HG02884 (cell line): ENCODE results near the gene RSF1.

Experiments
- ATAC-seq: cut with Tn5 transposase; IDR thresholded peaks from one replicate; pipeline ENCODE4 v1.9.1; 2021; ENCODE audit warnings: mild to moderate bottlenecking, moderate library complexity; ENCODE audit not compliant: unreplicated experiment

Gene RSF1

DNA sequence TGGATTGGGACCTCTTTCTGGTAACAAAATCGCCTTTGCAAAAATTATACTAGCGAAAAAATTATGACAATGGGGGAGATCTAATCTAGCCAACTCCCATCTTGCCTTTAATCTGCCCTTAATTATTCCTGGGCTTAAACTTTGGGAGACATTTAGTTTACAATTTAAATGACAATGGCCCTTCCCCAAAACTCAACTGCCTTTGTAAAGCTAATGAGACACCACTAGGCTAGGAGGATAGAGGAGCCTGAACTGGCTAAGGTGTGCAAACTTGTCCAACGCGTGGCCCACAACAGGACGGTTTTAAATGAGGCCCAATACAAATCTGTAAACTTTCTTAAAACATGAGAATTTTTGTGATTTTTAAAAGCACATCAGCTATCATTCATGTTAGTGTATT is 67.3 kb downstream of the RSF1 start:
- ATAC-seq, result no peak

DNA sequence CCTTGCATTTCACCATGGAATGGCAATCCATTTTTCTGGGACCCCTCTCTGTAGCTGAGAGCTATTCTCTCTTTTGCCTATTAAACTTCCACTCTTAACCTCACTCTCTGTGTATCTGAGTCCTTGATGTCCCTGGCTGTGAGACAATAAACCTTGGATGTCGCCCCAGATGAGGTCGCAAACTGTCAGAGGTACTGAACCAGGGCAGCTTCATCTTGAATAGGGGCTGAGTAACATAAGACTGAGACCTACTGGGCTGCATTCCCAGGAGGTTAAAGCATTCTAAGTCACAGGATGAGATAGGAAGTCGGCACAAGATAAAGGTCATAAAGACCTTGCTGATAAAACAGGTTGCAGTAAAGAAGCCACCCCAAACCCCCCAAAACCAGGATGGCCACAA is 68.0 kb downstream of the RSF1 start:
- ATAC-seq, result no peak

DNA sequence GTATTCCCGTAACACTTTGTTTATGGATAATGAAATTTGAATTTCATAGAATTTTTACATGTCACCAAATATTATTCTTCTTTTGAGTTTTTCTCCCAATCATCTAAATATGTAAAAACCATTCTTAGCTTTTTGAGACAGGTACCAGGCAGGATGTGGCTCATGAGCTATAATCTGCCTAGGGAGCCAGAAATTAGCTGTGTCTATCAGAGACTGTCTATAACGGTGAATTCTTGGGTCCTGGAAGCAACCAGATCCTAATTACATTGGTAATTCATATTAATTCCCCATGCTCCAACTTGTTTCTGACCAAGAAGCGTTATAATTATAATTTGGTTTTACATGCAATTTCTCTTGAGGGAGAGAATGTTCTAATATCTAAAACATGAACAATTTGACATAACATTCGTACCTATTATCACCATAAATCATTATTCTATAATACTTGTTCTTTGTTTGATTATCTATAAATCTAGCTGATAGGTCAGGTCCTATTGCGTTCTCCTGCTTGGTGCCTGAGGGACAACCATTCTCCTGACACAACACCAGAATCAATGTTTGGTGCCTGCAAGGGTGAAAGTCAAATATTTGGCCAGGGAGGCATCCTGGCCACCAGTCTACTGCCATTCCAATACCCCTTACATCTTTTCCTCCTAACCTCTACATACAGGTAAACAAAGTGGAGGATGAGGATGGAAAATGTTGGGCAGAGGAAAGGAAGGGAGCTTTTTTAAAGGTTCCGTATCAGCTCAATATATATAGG is 69.9 kb downstream of the RSF1 start:
- ATAC-seq, result no peak

DNA sequence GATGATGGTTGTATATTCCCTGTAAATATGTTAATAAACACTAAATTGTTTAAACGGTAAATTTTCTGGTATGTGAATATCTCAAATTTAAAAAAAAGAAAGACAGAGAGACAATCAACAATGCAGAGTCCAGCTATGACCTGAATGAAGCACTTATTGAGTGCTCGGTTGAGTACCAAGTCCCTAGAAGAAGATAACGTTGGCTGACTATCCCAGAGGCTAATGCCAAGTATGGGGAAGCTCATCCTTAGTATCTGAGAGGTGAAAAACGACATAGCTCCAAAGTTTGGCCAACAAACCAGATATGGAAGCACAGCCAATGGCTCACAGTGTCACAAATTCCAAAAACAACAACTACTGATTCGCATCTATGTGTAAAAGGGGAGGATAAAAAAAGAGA is 71.3 kb downstream of the RSF1 start:
- ATAC-seq, result no peak

DNA sequence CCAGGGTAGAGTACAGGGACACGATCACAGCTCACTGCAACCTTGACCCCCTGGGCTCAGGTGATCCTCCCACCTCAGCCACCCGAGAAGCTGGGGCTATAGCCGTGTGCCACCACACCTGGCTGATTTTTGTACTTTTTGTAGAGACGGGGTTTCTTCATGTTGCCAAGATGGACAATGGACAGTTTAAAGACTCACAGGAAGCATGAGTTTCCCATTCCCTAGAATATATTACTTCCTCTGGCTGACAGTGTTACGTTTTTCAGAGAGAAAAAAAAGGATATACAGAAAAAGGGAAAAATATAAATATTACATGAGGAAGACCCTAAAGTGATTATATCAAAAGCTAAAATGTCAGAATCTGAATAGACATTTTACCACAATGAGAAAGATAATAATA is 72.3 kb downstream of the RSF1 start:
- ATAC-seq, result no peak

DNA sequence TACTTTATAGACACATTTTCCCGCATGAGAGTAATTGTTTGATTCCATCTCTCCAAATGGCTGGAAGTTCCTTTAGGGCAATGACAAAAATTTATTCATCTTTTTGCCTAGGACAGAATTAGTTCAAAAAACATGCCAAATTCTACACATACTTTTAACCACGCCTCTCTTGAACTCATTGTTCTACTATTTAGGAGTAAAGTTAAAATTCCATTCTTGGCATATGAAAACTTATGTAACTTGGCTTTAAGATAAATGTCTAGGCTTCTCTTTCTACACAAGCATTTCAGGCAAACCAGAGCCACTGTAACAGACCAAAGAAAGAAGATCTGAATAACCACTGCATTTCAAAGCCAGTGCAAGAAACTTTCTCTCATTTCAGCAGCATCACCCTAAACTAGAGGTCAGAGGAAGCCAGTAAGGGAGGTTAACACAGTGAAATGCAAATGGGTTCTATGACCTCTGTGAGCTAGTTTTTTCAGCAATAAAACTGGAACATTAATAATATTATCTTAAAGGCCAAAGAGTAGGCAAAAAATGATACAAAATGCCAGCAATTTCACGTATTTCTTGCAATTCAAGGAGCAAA is 73.0 kb downstream of the RSF1 start:
- ATAC-seq, result no peak

DNA sequence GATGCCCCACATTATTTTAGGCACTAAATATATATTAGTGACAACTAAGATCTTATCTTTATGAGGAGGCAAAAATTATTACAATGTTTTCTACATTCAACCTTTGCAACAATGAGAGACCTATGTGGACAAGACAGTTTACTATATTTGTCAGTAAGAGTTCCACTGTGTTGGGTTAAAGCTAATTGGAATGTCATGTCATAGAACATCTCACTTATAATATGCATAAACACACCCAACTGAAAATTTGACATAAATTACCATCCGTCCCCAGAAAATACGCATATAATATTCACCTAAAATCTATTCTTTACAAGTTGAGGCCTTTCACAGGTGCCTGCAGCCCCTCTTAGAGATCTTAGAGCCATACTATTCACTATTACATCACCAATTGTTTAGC is 84.0 kb downstream of the RSF1 start:
- ATAC-seq, result no peak

DNA sequence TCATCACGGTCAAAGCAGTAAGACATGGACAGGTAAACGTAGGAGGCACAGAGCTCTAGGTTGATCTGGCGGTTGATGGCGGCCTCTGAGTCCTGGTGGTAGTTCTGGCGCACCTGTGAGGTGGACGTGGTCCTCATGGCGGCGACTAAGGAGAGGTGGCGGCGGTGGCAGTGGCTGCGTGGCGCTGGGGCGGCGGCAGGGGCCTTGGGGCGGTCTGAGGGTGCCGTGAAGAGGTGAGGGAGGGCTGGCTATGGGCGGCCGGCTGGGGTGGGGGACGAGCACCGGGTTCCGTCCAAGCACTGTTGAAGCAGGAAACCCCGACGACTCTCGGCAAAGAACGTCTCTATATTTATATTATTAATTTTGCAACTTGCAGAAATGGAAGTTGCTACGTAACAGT is 85.6 kb downstream of the RSF1 start:
- no peak for ATAC-seq

DNA sequence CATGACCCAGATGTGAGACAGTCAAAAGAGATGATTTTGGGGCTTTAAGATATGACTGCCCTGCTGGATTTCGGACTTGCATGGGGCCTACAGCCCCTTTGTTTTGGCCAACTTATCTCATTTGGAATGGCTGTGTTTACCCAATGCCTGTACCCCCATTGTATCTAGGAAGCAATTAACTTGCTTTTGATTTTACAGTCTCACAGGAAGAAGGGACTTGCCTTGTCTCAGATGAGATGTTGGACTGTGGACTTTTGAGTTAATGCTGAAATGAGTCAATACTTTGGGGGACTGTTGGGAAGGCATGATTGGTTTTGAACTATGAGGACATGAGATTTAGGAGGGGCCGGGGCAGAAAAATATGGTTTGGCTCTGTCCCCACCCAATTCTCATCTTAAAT is 88.4 kb downstream of the RSF1 start:
- no peak for ATAC-seq

DNA sequence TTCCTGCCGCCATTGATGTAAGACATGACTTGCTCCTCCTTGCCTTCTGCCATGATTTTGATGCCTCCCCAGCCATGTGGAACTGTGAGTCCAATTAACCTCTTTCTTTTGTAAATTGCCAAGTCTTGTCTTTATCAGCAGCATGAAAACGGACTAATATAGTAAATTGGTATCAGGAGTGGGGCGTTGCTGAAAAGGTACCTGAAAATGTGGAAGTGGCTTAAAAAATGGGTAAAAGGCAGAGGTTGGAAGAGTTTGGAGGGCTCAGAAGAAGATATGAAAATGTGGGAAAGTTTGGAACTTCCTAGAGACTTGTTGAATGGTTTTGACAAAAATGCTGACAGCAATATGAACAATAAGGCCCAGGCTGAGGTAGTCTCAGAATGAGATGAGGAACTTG is 89.7 kb downstream of the RSF1 start:
- no peak for ATAC-seq

DNA sequence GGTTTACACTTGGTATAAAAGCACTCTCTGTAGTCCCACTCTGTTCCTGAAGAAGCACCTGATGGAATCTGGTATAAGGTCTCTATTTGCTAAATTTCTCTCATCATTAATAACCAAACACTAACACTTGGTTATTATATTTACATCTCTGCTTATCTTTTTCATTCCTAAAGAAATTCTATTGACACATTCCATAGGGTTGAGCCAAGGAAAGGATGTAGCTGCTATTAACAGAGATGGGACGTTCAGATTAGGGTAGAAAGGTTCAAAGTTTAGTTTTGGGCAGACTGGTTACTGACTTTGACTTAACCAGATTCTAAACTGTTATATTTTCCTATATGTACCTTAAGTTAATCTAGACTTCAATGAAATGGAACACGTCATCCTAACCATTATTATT is 91.5 kb downstream of the RSF1 start:
- no peak for ATAC-seq

DNA sequence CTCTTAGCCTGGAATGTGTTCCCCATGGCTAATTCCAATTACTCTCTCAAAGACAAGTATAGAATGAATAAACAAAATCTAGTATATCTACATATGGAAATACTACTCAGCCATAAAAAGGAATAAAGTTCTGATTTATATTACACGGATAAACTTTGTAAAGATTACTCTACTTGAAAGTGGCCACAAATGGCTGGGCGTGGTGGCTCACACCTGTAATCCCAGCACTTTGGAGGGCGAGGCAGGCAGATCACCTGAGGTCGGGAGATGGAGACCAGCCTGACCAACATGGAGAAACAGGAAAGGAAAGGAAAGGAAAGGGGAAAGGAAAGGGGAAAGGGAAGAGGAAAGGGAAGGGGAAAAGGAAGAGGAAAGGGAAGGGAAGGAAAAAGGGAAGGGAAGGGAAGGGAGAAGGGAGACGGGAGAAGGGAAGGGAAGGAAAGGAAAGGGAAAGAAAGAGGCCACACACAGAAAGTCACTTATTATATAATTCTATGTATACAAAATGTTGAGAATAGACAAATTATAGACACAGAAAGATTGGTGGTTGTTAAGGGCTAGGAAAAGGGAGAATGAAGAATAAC is 92.2 kb downstream of the RSF1 start:
- ATAC-seq, result no peak

DNA sequence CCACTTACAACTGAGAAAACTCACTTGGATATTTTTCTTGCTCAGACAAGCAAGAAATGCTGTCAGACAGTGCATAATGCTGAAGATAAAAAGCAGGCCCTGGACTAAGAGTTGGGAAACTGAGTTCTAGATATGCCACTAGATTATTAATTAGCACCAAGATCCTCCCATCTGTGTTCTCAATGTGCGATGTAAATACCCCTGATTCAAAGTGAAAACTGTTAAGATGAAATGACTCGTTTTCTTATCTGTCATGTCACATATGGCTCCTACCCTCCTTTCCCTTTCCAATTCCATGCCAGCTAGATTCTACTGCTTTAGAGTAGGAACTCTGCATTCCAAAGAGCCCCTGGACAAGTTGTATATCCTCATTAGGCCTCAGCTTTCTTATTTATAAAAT is 94.0 kb downstream of the RSF1 start:
- no peak for ATAC-seq

DNA sequence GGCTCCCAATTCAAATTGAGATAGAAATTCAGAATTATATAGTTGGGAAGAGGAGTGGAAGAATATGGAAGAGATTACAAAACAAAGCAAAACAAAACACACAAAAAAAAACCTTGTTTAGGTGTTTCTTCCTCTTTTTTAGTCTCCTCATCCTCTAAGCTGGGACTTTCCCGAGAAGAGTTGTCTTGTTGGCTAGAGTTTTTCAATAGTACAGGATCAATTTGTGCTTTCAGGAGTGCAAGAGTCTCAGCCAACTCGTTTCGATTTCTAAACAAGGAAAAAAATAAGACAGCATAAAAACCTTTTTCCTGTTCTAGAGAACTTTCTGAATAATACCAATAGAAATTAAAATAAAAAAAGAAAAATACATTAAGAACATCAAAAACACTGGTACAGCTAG is 95.1 kb downstream of the RSF1 start:
- ATAC-seq, result no peak

DNA sequence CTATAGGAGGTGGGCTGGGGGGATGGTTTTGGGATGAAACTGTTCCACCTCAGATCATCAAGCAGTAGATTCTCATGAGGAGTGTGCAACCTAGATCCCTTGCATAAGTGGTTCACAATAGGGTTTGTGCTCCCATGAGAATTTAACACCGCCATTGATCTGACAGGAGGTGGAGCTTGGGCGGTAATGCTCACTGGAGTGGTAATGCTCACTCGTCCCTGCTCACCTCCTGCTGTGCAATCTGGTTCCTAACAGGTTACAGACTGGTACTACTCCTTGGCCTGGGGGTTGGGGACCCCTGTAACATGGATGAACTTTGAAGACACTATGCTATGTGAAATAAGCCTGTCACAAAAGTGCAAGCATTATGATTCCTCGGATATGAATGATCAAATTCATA is 95.9 kb downstream of the RSF1 start:
- ATAC-seq, result no peak

DNA sequence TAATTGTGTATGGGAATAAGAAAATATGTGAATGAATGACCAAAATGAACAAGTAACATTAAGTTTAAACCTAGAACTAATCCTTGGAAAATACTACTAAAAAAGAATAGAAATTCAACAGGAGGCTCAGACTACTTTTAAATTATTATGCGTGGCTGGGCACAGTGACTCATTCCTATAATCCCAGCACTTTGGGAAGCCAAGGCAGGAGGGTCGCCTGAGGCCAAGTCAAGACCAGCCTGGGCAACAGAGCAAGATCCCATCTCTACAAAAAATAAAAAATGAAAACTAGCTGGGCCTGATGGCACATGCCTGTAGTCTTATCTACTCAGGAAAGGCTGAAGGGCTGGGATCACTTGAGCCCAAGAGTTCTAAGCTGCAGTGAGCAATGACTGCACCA is 97.5 kb downstream of the RSF1 start:
- no peak for ATAC-seq

DNA sequence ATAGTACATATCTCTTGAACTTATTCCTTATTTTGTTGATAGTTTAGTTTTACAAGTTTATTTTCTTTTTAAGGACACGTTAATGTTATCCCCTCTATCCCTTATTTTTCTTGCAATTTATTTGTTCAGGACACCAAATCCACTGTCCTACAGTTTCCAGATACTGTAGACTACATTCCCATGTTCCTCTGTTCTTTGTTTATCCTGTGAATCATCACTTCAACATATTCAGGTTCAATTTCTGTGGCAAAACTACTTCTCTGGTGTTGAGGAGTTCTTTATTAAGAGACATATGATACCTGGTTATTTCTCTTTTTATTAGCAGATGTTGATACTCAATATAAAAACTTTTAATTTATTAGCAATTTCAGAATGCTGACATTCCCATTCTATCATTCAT is 110.2 kb downstream of the RSF1 start:
- no peak for ATAC-seq

DNA sequence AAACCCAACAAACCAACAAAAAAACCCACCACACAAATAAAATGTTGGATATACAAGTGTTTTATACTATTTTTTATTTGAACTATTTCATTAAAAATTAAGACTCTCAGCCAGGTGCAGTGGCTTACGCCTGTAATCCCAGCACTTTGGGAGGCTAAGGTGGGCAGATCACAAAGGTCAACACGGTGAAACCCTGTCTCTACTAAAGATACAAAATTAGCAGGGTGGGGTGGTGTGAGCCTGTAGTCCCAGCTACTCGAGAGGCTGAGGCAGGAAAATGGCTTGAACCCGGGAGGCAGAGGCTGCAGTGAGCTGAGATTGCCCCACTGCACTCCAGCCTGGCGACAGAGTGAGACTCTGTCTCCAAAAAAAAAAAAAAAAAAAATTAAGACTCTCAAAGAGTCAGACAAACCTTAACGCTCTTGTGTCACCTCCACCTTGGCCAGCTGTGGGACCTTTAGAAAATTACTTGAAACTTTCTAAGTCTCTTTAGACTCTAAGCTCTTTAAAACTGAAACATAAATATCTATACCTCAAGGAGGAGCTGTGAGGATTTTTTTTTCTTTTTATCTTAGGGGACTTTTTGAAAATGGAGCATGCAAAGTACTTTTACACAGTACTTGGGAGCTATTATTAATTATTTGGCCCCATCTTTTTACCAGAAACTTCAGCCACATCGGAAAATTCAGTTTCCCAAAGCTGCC is 114.5 kb downstream of the RSF1 start:
- ATAC-seq, result no peak

DNA sequence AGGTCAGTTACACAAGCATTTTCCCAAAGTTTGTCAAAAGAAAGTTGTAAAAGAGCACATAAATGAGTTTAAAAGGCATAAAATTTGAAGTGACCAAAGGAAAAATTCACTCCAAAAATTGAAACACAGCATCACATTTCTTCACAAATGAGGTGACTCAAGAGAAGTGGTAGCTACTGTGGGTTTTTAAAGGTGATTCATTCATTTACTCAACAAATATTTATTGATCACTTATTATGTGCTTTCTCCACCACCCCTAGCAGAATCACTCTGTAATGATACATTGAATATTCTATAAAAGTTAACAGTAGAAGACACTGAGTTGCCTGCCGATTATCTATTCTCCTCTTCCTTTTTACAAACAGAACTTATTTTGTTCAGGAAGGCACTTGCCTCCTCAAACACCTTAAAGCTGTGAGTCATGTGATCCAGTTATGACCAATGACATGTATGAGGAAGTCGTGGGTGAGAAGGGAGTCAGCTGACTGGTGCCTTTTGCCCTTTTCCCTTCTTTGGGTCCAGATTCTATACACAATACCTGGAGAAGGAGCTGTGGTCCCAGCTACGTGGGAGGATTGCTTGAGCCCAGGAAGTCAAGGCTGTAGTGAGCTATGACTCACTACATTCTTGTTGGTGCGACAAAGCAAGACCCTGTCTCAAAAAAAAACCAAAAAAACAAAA is 115.2 kb downstream of the RSF1 start:
- no peak for ATAC-seq

DNA sequence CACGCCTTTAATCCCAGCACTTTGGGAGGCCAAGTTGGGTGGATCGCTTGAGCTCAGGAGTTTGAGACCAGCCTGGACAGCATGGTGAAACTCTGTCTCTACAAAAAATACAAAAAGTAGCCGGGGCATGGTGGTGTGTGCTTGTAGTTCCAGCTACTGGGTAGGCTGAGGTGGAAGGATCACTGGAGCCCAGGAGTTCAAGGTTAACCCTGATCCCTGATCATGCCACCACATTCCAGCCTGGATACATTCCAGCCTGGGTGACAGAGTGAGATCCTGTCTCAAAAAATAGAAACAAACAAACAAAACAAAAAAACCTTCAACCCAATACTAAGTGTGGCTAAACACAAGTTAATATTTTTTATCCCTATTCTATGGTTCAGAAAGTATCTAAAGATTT is 116.5 kb downstream of the RSF1 start:
- no peak for ATAC-seq

DNA sequence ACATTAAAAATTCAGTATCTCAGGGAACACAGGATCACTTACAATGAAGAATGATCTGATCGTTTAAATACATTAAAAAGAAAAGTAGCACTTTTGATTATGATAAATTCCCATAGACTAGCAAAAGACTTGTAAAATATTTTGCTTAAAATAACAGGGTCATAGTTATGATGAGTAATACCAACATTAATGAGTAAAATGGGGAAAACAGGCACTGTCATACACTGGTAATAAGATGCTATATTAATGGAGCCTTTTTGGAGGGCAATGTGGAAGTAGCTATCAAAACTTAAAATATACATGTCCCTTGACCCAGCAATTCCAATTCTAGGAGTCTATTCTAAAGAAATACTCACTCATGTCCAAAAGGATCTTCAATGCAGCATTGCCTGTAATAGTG is 121.1 kb downstream of the RSF1 start:
- ATAC-seq, result no peak
